ENCODE results near the gene MGME1.

GRCh38 chr20:17999566-17999965 lies 30.7 kb downstream of the MGME1 start:
- TF ChIP-seq REST (IDR thresholded peaks at IDR 0.05; ENCODE audit: insufficient read depth in 1 of 2, low read depth in 2 of 2, low read length in 2 of 2) (no peak), POLR2AphosphoS5 (IDR thresholded peaks at IDR 0.05; ENCODE audit: low read depth, low read length) (no peak), TAF1 (IDR thresholded peaks at IDR 0.05; ENCODE audit: borderline replicate concordance, insufficient read depth, low read length) (no peak), SIN3A (IDR thresholded peaks at IDR 0.05; ENCODE audit: borderline replicate concordance, insufficient read depth, low read length) (no peak)

Data from PFSK-1 (cell line).